Activated naive CD4-positive, alpha-beta T cell treated with anti-CD3 and anti-CD28 coated beads, Interleukin-2, amount 10 ng/mL, durations not matched to agents 7 days and 5 days (primary cell): ENCODE data around the gene LENG1.
"Not testable (repeated sequence)": the region's sequence is repeated elsewhere in the genome, so short reads cannot be mapped to it uniquely, and the experiment has no call there.

Source experiments
- CTCF ChIA-PET: fragments of 350-600 bp; sonication (Branson Sonifier 250); formaldehyde crosslinking; loops from one replicate; lab custom pipeline; 2021; ENCODE audit warnings: antibody characterized with exemption; lab: Charles Lee
- DNase-seq: peaks from one replicate; pipeline ENCODE4 v3.0.0-alpha.2; 2020
- H3K27ac Mint-ChIP-seq: one replicate; pipeline ENCODE4 v1.8.0; 2021; ENCODE audit warnings: mild to moderate bottlenecking, moderate library complexity, mixed read lengths
- H3K27me3 Mint-ChIP-seq: one replicate; pipeline ENCODE4 v1.8.0; 2021; ENCODE audit warnings: mild to moderate bottlenecking, mixed read lengths
- H3K36me3 Mint-ChIP-seq: one replicate; pipeline ENCODE4 v1.8.0; 2021; ENCODE audit warnings: mixed read lengths
- H3K4me1 Mint-ChIP-seq: one replicate; pipeline ENCODE4 v1.8.0; 2021; ENCODE audit warnings: mixed read lengths
- H3K4me3 Mint-ChIP-seq: one replicate; pipeline ENCODE4 v1.8.0; 2021; ENCODE audit warnings: mild to moderate bottlenecking, moderate library complexity, mixed read lengths
- H3K9me3 Mint-ChIP-seq: one replicate; pipeline ENCODE4 v1.8.0; 2021; ENCODE audit warnings: mixed read lengths

The LENG1 gene

DNA sequence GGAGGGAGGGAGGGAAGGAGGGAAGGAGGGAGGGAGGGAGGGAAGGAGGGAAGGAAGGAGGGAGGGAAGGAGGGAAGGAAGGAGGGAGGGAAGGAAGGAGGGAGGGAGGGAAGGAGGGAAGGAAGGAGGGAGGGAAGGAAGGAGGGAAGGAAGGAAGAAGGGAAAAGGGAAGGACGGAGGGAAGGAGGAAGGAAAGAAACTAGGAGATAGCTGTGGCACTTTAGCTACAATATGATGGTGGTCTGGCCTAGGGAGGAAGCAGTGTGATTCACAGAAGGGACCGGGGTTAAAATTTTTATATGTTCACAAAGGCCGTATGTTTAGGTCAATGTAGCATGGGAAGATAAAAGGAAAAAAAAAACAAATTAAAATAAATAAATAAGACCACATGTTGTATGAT is 22.4 kb upstream of the LENG1 start:
- H3K27me3 Mint-ChIP-seq, H3K4me3 Mint-ChIP-seq, H3K4me1 Mint-ChIP-seq, H3K9me3 Mint-ChIP-seq, H3K27ac Mint-ChIP-seq, DNase-seq, CTCF ChIA-PET: not testable (repeated sequence)
- peaks cover 12% of the 10 kb centered on the region for H3K36me3 Mint-ChIP-seq

DNA sequence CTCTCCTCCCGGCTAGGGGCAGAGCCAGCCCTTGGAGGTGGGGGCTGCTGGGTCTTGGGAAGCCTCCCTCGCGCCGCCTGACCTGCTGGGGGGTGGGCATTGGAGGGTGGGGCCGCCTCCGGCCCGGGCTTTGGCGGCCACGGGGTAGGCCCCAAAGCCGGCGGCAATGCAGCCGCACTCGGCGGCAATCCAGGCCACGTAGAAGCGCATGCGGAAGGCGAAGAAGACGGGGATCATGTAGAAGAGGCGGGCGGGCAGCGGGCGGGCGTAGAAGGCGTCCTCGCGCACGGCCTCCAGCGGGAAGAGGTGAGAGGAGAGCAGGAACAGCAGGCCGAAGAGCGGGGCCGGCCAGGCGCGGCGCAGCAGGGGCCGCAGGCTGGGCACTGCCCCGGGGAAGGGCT is 21.2 kb upstream of the LENG1 start:
- Mint-ChIP-seq H3K27ac (no peak overlapping the region), H3K36me3 (peaks cover 10% of the 10 kb centered on the region), H3K27me3 (no peaks in the 10 kb centered on the region), H3K9me3 (no peaks in the 10 kb centered on the region), H3K4me1 (no peaks in the 10 kb centered on the region), H3K4me3 (no peak overlapping the region)
- DNase-seq: no peak
- CTCF ChIA-PET: interaction anchor here (0.9 kb wide), 1 partner anchor 9 kb away, joined by 3 read pairs; the partner anchor contains the start of gene MBOAT7

DNA sequence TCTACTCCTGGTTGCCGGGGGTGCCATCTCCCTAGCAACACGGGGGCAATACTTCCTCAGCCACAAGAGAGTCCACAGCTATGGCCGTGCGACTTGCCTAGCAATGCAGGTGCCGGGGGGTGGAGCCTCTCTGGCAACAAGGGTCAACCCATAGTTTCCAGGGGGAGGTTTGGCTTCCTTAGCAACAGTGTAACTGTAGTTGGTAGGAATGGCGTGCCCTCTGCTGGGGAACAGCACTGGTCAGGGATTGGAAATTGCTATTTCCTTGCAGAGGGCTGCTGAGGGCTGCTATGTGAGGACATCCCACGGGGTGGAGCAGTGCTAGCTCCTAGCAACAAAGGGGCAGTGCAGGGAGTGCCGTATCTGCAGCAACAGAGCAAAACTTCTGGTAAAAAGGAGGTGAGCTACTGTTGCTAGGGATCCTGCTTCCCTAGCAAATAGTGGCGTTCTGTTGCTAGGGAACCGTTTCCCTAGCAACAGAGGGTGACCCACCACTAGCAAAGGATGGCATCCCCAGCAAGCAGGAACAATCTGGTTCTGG is 20.5 kb upstream of the LENG1 start:
- Mint-ChIP-seq H3K27ac (no peak overlapping the region), H3K36me3 (peaks cover 8% of the 10 kb centered on the region), H3K4me3 (no peak overlapping the region), H3K27me3 (no peaks in the 10 kb centered on the region), H3K9me3 (no peaks in the 10 kb centered on the region), H3K4me1 (no peaks in the 10 kb centered on the region)
- CTCF ChIA-PET: interaction anchor here (0.9 to 1.5 kb wide), 2 partner anchors 10 to 52 kb away, joined by 3 to 4 read pairs; partner anchors contain the start of gene MBOAT7
- DNase-seq: no peak

DNA sequence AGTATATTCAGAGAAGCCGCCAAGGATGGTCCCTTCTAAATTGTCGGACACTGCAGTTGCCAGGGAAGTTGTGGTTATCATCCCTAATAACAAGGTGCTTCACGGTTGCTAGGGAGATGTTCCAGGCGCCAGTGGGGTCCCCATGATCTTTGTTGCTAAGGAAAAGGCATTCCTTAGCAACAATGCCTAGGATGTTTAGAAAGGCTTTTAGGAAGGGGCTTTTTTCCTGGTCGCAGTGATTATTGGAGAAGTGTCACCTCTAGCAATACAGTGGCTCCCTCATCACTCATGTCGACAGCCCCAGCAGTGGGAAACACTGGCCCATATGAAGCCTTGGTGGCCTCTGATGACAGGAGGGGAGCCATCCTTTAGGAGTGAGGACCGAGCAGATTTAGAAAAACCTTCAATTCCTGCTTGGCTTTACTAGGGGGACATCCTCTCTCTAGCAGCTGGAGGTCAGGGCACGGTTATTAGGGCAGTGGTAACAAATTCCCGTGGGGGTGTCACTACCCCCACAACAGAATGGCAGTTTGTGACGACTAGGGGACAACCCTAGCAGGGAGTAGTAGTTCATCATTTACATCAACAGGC is 19.8 kb upstream of the LENG1 start:
- Mint-ChIP-seq H3K4me1 (no peaks in the 10 kb centered on the region), H3K4me3 (no peak overlapping the region), H3K9me3 (no peaks in the 10 kb centered on the region), H3K36me3 (peaks cover 8% of the 10 kb centered on the region), H3K27ac (no peak overlapping the region), H3K27me3 (no peaks in the 10 kb centered on the region)
- CTCF ChIA-PET: interaction anchor here (1.5 kb wide), 1 partner anchor 53 kb away, joined by 4 read pairs; no protein-coding TSS in a partner anchor
- no peak for DNase-seq

DNA sequence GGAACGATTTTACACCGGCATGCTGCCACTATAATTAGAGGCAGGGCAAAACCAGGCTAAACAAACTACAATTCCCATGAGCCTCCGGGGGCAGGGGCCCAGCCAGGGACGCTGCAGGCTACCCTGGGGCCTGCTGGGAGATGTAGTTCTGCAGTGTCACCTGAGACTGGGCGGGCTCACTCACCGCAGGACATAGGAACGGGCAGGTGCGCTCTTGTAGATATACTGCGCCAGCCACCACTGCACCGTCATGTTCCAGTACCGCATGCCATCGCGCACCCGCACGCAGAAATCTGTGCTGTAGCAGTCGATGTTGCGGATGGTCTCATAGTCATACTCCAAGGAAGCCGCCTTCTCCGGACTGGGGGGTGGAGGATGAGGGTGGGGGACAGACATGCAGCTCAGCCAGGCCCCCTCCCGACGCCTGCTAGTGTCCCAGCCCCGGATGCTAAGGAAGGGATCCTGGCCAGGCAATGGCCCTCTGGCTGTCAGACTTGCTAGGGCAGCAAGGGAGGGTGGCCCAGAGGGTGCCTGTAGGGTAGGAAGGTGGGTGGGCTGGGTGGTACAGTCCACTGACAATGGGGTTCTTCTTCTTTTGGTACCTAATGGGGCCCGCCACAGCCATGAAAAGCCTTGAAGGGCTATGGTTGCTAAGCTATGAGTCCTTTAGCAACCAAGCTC is 19.2 kb upstream of the LENG1 start:
- Mint-ChIP-seq H3K9me3 (no peaks in the 10 kb centered on the region), H3K27ac (no peak overlapping the region), H3K27me3 (no peaks in the 10 kb centered on the region), H3K4me3 (no peak overlapping the region), H3K36me3 (peaks cover 8% of the 10 kb centered on the region), H3K4me1 (no peaks in the 10 kb centered on the region)
- CTCF ChIA-PET: interaction anchor here (1.0 to 1.5 kb wide), 2 partner anchors 9 to 54 kb away, joined by 3 to 4 read pairs; no protein-coding TSS in a partner anchor
- peak; percentile 59 for DNase-seq

DNA sequence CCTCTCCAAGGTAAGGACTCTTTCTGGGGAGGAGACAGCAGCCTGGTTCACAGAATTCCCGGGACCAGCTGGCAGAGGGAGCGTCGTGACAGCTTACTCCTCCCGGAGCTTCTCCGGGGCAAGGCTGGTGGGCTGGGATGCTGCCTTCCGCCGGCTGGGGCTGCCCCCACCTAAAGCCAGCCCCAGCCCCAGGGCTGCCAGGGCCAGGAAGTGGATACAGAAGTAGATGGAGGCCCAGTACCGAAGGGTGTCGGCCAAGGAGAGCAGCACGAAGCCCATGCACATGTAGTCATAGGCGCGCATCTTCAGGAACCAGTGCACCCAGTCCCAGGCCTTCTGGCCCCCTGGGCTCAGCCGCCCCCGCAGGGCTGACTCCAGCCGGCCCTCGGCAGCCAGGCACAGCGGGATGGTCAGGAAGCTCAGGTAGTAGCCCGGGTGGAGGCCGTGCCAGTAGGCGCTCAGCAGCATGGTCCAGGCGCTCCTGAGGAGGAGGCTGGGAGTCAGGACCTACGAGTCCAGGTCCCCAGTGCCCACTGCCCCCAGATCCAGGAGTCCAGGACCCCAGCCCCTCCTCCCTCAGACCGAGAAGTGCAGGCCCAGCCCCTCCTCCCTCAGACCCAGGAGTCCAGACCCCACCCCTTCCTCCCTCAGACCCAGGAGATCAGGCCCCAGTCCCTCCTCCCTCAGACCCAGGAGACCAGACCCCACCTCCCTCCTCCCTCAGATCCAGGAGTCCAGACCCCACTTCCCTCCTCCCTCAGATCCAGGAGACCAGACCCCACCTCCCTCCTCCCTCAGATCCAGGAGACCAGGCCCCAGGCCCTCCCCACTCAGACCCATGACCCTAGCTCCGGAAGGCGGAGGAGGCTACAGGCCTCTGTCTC is 14.7 kb upstream of the LENG1 start:
- peaks cover 8% of the 10 kb centered on the region for H3K36me3 Mint-ChIP-seq
- peaks cover 15% of the 10 kb centered on the region for H3K27me3 Mint-ChIP-seq
- no peaks in the 10 kb centered on the region for H3K4me1 Mint-ChIP-seq
- no peak overlapping the region for H3K4me3 Mint-ChIP-seq
- DNase-seq: no peak
- no peak overlapping the region for H3K27ac Mint-ChIP-seq
- no peaks in the 10 kb centered on the region for H3K9me3 Mint-ChIP-seq
- CTCF ChIA-PET: interaction anchor here (2.0 kb wide), 1 partner anchor 92 kb away, joined by 5 read pairs; no protein-coding TSS in a partner anchor

DNA sequence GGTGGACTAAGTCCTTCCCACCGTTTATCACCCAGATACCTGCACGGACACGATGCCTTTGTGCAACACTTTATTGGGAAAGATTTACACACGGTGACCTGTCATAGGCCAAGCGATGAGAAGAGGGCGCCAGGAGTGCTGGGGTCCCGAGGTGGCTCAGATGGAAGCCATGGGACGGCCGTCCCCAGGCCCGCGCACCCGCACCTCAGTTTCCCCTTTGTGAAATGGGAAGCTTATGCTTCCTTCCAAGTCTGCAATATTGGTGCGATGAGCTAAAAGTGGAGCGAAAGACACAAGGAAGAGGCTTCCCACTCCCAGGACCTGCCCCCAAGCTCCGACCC is 13.8 kb upstream of the LENG1 start:
- CTCF ChIA-PET: interaction anchor here (2.0 kb wide), 1 partner anchor 92 kb away, joined by 5 read pairs; no protein-coding TSS in a partner anchor

DNA sequence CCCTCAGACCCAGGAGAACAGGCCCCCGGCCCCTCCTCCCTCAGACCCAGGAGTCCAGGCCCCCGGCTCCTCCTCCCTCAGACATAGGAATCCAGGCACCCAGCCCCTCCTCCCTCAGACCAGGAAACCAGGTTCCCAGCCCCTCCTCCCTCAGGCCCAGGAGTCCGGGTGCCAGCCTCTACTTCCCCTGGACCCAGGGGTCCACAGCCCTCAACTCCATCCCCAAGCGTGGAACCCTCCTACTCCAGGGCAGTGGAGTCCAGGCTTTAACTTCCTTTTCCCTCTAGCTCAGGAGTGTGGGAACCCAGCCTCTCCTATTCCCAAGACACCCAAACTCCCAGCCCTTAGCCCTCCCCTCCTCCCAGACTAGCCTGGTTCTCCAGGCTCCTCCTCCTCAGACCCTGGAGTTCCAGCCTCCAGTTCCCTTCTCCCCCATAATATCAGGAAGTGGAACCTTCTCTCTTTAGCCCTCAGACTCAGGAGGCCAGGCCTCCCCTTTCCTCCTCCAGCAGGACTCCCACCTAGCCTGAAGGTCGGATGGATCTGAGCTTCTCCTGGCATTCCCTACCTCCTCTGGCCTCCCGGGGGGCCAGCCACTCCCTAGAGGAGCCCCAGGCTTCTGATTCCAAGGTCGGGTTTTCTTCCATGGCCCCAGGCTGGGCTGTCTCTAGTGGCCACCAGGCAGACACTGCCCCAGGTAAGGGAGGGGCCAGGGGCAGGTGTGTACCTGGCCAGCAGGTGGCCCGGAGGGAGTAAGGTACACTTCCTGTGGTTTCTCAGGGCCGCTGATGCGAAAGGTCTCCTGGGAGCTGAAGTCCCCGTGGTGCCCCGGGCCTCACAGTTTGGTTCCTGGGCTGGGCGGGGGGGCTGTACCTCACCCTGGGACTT is 13.2 kb upstream of the LENG1 start, which contains the start of gene TMC4:
Gene TMC4, minus strand, starts transcription at position 690 of the 888 bp plus-strand sequence. Its CDS starts 43 bp downstream, at position 647.
- DNase-seq: peak; percentile 36
- Mint-ChIP-seq H3K4me1 (peaks cover 6% of the 10 kb centered on the region), H3K27me3 (peaks cover 15% of the 10 kb centered on the region), H3K36me3 (peaks cover 1% of the 10 kb centered on the region), H3K27ac (no peak within 1 kb of the TSS), H3K9me3 (no peaks in the 10 kb centered on the region), H3K4me3 (no peak within 1 kb of the TSS)
- CTCF ChIA-PET: interaction anchor here (2.0 kb wide), 1 partner anchor 93 kb away, joined by 5 read pairs; no protein-coding TSS in a partner anchor

More for the DNA sequence above, 13.8 kb upstream of the LENG1 start:
- DNase-seq: no peak
- H3K4me1 Mint-ChIP-seq: peaks cover 2% of the 10 kb centered on the region
- no peak overlapping the region for H3K27ac Mint-ChIP-seq
- no peak overlapping the region for H3K4me3 Mint-ChIP-seq
- H3K27me3 Mint-ChIP-seq: peaks cover 15% of the 10 kb centered on the region
- peaks cover 5% of the 10 kb centered on the region for H3K36me3 Mint-ChIP-seq
- H3K9me3 Mint-ChIP-seq: no peaks in the 10 kb centered on the region

DNA sequence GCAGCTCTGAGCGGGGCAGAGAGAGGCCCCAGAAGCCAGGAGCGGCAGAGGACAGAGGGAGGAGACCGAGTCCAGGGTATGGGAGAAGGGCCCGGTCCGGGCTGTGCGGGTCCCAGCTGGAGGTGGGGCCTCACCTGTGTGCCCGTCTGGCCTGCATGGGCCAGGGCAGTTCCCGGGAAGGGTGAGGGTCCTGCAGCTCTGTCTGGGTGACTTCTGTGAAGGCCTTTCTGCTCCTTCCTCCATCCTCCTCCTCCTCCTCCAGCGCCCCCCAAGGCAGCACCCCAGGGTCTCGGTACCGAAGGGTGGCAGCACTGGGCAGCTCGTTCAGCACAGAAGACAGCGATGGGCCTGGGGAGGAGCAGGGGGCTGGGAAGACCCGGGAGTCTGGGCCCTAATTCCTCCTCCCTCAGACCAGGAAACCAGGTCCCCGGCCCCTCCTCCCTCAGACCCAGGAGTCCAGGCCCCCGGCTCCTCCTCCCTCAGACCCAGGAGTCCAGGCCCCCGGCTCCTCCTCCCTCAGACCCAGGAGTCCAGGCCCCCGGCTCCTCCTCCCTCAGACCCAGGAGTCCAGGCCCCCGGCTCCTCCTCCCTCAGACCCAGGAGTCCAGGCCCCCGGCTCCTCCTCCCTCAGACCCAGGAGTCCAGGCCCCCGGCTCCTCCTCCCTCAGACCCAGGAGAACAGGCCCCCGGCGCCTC is 12.4 kb upstream of the LENG1 start:
- peak overlapping the region; percentile 49 for H3K27ac Mint-ChIP-seq
- not testable (repeated sequence) for H3K4me3 Mint-ChIP-seq, DNase-seq, H3K9me3 Mint-ChIP-seq, H3K36me3 Mint-ChIP-seq, H3K4me1 Mint-ChIP-seq
- H3K27me3 Mint-ChIP-seq: peaks cover 17% of the 10 kb centered on the region
- CTCF ChIA-PET: interaction anchor here (2.6 to 2.7 kb wide), 2 partner anchors 60 to 94 kb away, joined by 11 to 16 read pairs; no protein-coding TSS in a partner anchor

DNA sequence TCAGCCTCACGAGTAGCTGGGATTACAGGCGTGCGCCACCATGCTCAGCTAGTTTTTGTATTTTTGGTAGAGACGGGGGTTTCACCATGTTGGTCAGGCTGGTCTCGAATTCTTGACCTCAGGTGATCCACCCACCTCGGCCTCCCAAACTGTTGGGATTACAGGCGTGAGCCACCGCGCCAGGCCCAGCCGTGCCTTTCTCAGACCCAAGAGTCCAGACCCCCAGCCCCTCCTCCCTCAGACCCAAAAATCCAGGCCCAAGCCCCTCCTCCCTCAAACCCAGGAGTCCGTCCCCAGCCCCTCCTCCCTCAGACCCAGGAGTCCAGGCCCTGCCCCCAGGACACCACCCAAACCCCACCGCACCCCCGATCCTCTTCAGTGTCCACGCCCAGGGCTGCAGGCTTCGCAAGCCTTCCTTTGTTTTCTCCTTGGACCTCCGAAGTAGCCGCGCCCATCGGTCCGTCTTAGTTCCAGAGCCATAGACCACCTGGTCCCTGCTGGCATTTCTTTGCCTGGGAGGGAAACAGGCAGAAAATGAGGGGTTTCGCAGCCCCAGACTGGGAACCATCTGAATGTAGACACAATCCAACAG is 9.7 kb upstream of the LENG1 start:
- no peak for DNase-seq
- Mint-ChIP-seq H3K9me3 (no peaks in the 10 kb centered on the region), H3K27ac (no peak overlapping the region), H3K36me3 (peaks cover 3% of the 10 kb centered on the region), H3K4me3 (no peak overlapping the region), H3K27me3 (peaks cover 43% of the 10 kb centered on the region), H3K4me1 (peaks cover 18% of the 10 kb centered on the region)
- CTCF ChIA-PET: interaction anchor here (1.0 to 2.7 kb wide), 5 partner anchors 25 to 97 kb away, joined by 3 to 16 read pairs (median 5); no protein-coding TSS in a partner anchor

DNA sequence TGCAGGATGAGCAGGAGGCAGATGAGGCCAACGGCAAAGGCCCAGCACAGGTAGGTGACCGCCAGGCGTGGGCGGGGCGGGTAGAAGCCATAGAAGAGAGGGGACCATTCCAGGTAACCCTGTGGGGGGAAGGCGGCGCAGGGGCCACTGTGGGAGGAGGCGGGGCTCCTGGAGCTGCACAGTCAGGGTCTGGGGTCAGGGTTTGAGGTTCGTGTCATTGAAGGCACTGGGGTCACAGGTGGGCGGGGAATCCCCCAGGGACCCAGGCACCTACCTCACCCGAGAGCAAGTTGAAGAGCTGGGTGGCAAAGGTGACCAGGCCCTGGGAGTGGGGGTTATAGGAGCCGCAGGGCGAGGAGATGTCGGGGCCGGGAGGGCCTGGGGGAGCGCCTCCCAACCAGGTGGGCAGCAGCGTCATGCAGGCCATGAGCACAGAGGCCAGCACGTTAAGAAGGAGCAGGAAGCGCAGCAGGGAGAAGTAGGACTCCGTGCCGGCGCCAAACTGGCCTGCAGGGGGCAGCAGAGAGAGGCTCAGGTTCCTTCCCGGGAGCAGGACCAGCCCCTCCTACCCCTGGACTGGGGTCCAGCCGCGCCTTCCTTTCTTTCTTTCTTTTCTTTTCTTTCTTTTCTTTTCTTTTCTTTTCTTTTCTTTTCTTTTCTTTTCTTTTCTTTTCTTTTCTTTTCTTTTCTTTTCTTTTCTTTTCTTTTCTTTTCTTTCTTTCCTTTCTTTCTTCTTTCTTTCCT is 8.8 kb upstream of the LENG1 start:
- Mint-ChIP-seq H3K9me3 (no peaks in the 10 kb centered on the region), H3K27me3 (peaks cover 50% of the 10 kb centered on the region), H3K27ac (no peak overlapping the region), H3K4me1 (peaks cover 27% of the 10 kb centered on the region), H3K36me3 (peaks cover 5% of the 10 kb centered on the region), H3K4me3 (no peak overlapping the region)
- CTCF ChIA-PET: interaction anchor here (1.2 to 1.7 kb wide), 3 partner anchors 20 to 97 kb away, joined by 3 to 10 read pairs (median 4); partner anchors contain the start of gene MBOAT7
- peak; percentile 94 for DNase-seq
